CD4-positive, alpha-beta T cell treated with Interleukin-15 for 4 hours (primary cell): ENCODE data around the gene WDPCP.
"Not testable (repeated sequence)": the region's sequence is repeated elsewhere in the genome, so short reads cannot be mapped to it uniquely, and the experiment has no call there.

ENCODE experiments used
- DNase-seq: peaks from one replicate; pipeline ENCODE4 v3.0.0-alpha.2; 2020; ENCODE audit warnings: low spot score

The WDPCP gene

GRCh38 chr2:63590626-63591408 is 2.5 kb upstream of the WDPCP start:
- DNase-seq = no peak

DNA sequence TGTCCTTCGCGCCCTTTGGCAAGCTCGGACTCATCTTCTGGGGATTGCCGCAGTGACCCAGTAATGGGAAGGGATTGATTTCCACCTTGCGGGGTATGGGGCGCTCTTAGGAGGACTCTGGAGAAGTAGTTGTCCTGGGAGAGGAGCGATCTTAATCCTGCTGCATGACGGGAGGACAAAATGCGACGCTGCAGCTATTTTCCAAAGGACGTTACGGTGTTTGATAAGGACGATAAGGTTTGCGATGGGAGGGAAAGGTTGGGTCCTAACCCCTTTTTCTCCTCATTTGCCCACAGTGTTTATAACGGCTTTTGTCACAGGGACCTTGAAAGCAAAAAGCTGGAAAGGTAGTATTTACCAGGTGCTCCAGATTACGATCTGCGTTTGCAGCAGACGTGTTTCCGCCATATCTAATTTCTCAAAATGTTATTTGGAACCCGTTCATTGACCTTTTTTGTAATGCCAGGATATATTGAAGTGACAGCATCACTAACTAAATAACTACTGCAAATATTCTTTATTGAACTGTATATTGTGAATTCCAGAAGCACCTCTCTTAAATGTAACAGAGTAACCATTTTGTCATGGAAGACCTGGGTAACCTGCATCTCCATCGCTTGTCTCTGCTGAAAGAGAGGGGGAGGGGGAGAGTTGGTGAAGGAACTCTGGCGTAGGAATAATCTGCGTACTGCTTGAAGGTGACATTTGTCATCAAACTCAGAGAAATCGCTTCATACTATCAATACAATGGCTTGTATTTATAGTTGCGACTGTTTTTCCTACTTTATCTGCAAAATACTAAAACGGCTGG is 1.1 kb upstream of the WDPCP start:
- DNase-seq = no peak

DNA sequence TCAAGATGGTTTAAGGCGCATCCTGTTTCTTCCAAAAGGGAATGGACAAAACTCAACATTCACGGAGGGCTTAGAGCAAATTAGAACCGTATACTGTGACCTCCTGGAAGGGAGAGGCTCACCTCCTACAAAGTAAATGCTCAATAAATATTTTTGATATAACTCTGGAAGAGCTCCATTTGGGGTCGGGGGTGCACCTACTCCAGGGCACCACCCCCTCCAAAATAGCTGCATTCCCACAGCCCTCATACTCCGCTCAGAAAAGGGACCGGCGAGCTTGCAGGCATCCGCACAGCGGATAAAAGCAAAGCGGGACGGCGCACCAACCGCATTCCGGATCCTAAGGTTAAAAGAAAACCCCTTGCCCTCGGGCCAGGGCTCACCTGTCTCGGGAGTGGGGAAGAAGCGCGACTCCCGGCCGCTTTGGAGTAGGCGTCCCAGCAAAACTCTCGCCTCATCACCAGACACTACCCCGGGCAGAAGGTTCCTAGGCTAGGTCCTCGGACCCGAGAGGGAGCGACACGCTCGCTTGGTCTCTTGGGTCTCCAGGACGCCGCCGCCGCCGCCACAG is 378 bp downstream of the WDPCP start:
- no peak for DNase-seq

DNA sequence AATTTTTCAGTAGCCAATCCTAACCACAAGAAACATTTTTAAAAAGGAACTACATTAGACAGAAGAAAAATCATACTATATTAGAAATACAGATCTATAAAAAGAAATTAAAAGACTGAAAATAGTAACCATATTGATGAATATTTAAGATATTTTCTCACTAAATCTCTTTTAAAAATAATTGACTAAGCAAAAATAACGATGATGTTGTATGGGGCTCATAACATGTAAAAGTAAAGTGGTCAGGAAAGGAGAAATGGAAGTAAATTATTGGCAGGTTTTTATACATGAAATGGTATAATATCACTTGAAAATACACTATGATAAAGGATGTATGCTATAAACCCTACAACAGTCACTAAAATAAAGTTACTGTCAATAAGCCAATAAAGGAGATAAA is 5.4 kb downstream of the WDPCP start:
- DNase-seq = no peak

GRCh38 chr2:63581298-63581961 is 6.8 kb downstream of the WDPCP start:
- DNase-seq = no peak

- no peak for DNase-seq
Measured at GRCh38 chr2:63580651-63581297, 7.5 kb downstream of the WDPCP start.

DNA sequence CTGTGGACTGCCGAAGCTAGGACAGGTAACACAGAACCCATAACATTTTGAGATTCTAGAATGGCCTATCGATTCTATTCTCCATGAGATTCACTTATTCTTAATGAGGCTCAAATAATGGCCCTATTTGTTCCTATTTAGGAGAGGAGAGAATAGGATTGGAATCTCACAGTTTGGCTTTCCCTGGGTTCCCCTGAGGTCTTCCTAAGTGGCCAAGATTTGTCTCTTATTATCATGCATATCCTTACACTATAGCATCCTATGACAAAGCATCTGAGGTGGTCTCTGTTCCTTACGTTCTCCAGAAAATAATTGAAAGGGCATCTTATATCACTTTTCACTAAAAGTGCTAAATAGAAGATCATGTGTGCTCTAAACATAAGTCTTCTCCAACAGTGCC is 9.5 kb downstream of the WDPCP start:
- no peak for DNase-seq

DNA sequence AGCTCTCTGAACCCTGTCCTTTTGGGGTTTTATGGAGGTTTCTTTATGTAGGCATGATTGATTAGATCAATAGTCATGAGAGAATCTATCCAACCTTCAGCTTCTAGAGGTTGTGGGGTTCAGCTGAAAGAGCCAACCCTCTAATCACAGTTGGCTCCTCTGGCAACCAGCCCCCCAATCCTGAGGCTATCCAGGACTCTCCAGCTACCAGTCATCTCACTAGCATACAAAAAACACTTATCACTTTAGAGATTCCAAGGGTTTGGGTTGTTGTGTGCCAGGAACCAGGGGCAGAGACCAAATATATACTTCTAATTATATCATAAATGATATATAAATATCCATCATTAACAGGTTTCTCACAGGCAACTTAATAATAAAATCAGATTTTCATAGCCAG is 11.7 kb downstream of the WDPCP start:
- DNase-seq = no peak

DNA sequence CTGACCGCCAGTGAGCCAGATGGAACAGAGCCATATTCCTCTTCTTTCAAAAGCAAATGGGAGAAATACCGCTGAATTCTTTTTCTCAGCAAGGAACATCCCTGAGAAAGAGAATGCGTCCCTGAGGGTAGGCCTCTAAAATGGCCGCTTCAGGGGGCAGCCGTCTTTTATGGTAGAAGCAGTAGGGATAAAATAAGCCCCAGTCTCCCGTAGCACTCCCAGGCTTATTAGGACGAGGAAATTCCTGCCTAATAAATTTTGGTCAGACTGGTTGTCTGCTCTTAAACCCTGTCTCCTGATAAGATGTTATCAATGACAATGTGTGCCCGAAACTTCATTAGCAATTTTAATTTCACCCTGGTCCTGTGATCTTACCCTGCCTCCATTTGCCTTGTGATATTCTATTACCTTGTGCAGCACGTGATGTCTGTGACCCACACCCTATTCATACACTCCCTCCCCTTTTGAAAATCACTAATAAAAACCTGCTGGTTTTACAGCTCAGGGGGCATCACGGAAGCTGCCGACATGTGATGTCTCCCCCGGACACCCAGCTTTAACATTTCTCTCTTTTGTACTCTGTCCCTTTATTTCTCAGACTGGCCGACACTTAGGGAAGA is 14.4 kb downstream of the WDPCP start:
- not testable (repeated sequence) for DNase-seq

DNA sequence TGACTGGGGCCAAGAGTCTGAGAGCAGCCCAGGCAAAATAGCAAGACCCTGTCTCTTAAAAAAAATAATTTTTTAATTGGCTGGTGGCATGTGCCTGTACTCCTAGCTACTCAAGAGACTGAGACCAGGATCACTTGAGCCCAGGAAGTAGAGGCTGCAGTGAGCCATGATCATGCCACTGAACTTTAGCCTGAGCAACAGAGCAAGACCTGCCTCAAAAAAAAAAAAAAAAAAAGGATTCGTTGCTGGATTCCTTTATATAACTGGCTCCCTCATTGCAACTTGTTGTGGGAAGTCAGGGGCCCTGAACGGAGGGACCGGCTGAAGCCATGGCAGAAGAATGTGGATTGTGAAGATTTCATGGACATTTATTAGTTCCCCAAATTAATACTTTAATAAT is 15.3 kb downstream of the WDPCP start:
- DNase-seq = not testable (repeated sequence)

DNA sequence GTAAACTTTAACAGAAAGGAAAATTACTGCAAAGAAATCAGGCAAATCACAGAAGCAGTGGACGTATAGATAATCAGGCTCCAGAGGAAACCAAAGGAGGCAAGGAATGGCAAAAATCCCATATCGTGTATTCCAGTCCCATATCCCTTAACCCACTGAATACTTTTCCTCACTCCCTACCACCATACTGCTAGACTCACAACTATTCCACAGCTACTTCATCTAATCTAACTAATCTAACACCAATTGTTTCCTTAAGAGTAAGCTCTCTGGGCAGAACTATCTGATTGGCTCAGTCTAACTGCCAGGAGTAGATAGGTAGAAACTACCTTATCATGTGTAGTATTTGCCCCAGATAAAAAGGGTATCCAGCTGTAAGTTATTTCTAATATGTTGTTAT is 16.3 kb downstream of the WDPCP start:
- no peak for DNase-seq

- no peak for DNase-seq
Measured at GRCh38 chr2:63571291-63571690, 17.0 kb downstream of the WDPCP start.

- no peak for DNase-seq
Measured at GRCh38 chr2:63569740-63570139, 18.5 kb downstream of the WDPCP start.

DNA sequence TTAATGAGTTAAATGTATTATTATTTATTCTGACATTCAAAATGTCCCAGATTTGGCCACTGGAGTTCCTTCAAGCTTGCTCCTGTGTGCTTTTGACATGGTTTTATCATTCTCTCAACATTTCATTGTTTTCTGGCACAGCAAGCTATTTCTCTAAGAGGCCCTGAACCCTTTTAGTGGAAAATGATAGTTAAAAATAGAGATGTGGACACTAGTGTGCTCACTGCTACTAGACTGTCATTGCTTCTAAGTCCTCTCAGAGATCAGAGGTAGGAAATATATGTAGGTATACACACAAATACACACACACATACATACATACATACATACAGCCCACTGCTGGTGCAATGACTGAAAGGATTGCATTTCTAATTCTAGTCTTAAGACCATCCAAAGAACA is 25.5 kb downstream of the WDPCP start:
- no peak for DNase-seq

DNA sequence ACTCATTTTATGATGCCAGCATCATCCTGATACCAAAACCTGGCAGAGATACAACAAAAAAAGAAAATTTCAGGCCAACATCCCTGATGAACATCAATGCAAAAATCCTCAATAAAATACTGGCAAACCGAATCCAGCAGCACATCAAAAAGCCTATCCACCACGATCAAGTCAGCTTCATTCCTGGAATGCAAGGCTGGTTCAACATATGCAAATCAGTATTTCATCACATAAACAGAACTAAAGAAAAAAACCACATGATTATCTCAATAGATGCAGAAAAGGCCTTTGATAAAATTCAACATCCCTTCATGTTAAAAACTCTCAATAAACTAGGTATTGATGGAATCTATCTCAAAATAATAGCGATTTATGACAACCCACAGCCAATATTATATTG is 29.4 kb downstream of the WDPCP start:
- not testable (repeated sequence) for DNase-seq

- DNase-seq = not testable (repeated sequence)
Measured at GRCh38 chr2:63557819-63558218, 30.5 kb downstream of the WDPCP start.

DNA sequence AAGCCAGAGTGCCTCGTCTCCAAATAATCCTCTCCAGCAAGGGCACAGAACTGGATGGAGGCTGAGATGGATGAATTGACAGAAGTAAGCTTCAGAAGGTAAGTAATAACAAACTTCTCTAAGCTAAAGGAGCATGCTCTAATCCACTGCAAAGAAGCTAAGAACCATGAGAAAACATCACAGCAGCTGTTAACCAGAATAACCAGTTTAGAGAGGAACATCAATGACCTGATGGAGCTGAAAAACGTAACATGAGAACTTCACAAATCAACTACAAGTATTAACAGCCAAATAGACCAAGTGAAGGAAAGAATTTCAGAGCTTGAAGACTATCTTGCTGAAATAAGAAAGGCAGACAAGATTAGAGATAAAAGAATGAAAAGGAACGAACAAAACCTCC is 32.3 kb downstream of the WDPCP start:
- no peak for DNase-seq

- no peak for DNase-seq
Measured at GRCh38 chr2:63555299-63555698, 33.0 kb downstream of the WDPCP start.

- DNase-seq = no peak
Measured at GRCh38 chr2:63553049-63553448, 35.2 kb downstream of the WDPCP start.

- no peak for DNase-seq
Measured at GRCh38 chr2:63545023-63545422, 43.3 kb downstream of the WDPCP start.

DNA sequence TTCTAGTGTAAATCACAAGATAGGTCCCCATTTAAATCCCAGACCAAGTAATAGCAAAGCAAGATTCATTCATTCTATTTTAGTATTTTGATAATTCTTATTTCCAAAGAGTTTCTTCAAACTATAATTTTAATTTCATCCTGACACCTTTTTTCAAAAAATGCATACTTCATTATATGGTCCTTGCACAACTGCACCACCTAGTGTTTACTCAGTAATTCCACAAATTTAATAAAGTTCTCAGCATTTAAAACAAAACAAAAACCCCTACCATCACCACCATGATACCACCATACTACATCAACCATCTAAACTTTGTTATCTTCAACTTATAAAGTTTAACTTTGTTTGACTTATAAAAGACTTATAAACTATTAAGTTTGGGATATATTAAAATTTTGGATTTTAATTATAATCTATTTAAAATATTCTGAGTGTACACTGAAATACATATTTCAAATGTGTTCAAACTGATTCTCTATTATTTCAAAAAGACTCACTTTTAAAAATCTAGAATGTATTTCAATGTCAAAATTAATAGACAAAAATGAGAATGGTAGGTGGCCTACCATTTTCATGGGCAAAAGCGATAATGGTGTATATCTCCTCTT is 44.2 kb downstream of the WDPCP start:
- DNase-seq = no peak
